ENCODE data around the gene LARGE1.

DNA sequence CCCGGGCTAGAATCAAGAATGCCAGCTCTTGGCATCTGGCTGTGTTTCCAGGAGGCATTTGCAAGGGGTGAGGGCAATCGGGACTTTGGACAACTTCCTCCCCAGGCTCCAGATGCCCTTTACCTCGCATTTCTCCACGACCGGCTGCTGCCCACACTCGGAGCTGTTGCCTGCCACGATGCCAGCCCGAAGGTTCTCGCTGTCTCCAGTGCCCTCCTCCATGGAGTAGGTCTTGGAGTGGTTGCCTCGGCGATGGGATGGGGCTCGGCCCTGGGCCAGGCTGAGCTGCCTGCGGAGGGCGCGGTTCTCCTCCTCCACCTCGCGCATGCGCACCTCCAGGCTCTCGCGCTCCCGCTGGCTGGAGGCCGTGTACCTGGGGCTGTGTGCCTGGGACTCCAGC lies 270.0 kb downstream of the LARGE1 start:
- TF ChIP-seq ZNF274 (IDR thresholded peaks at IDR 0.05; ENCODE audit: borderline replicate concordance, extremely low read depth, low read length), result no peak
- TF ChIP-seq NRF1 (IDR thresholded peaks at IDR 0.05; ENCODE audit: low read depth, low read length), result no peak
- TF ChIP-seq, protein P1, sequence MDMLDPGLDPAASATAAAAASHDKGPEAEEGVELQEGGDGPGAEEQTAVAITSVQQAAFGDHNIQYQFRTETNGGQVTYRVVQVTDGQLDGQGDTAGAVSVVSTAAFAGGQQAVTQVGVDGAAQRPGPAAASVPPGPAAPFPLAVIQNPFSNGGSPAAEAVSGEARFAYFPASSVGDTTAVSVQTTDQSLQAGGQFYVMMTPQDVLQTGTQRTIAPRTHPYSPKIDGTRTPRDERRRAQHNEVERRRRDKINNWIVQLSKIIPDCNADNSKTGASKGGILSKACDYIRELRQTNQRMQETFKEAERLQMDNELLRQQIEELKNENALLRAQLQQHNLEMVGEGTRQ (IDR thresholded peaks at IDR 0.05; ENCODE audit: low read length), result no peak
- no peak for TF ChIP-seq HDAC2 (IDR thresholded peaks at IDR 0.05; ENCODE audit: borderline replicate concordance in 1 of 2, low read depth in 2 of 2, low read length in 2 of 2)
- TF ChIP-seq, protein P2, sequence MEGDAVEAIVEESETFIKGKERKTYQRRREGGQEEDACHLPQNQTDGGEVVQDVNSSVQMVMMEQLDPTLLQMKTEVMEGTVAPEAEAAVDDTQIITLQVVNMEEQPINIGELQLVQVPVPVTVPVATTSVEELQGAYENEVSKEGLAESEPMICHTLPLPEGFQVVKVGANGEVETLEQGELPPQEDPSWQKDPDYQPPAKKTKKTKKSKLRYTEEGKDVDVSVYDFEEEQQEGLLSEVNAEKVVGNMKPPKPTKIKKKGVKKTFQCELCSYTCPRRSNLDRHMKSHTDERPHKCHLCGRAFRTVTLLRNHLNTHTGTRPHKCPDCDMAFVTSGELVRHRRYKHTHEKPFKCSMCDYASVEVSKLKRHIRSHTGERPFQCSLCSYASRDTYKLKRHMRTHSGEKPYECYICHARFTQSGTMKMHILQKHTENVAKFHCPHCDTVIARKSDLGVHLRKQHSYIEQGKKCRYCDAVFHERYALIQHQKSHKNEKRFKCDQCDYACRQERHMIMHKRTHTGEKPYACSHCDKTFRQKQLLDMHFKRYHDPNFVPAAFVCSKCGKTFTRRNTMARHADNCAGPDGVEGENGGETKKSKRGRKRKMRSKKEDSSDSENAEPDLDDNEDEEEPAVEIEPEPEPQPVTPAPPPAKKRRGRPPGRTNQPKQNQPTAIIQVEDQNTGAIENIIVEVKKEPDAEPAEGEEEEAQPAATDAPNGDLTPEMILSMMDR (IDR thresholded peaks at IDR 0.05; ENCODE audit: control extremely low read depth in 1 of 3, insufficient read depth in 1 of 3, low read depth in 1 of 3, low read length in 3 of 3), result no peak
- no peak for TF ChIP-seq TAF1 (IDR thresholded peaks at IDR 0.05; ENCODE audit: low read depth, low read length)
